Mesenchymal stem cell (in vitro differentiated cells and primary cell): Measurements from ENCODE around the gene RPH3AL.

Experiments used
- DNase-seq: peaks from one replicate; pipeline ENCODE4 v3.0.0-alpha.2; 2013
- H2AFZ ChIP-seq: one replicate; pipeline ENCODE4 v1.6.1; 2013; ENCODE audit warnings: low read depth, mild to moderate bottlenecking, control low read depth, inconsistent platforms, low read length, moderate library complexity
- H2AK5ac ChIP-seq: 2 replicates; pipeline ENCODE4 v1.6.1; 2013; ENCODE audit warnings: low read length, moderate library complexity, mild to moderate bottlenecking, inconsistent platforms; ENCODE audit not compliant: severe bottlenecking
- H2BK120ac ChIP-seq: one replicate; pipeline ENCODE4 v1.6.1; 2013; ENCODE audit warnings: low read depth, mild to moderate bottlenecking, inconsistent platforms, low read length, moderate library complexity
- H2BK12ac ChIP-seq, 2 experiments: one replicate each; pipeline ENCODE4 v1.6.1; 2013; ENCODE audit warnings: inconsistent platforms in 2 of 2, low read length in 2 of 2, mild to moderate bottlenecking in 2 of 2, moderate library complexity in 2 of 2, control low read depth in 1 of 2
- H2BK15ac ChIP-seq: one replicate; pipeline ENCODE4 v1.6.1; 2013; ENCODE audit warnings: mild to moderate bottlenecking, low read depth, inconsistent platforms; ENCODE audit not compliant: poor library complexity, severe bottlenecking
- H2BK5ac ChIP-seq: 2 replicates; pipeline ENCODE4 v1.6.1; 2013; ENCODE audit warnings: low read depth, mild to moderate bottlenecking, low read length, control low read depth, inconsistent platforms; ENCODE audit not compliant: poor library complexity, severe bottlenecking
- H3K14ac ChIP-seq, 2 experiments: one replicate each; pipeline ENCODE4 v1.6.1; 2013; ENCODE audit warnings: inconsistent platforms in 2 of 2, low read length in 2 of 2, control low read depth in 1 of 2, mild to moderate bottlenecking in 1 of 2, moderate library complexity in 1 of 2
- H3K18ac ChIP-seq, 2 experiments: one replicate each; pipeline ENCODE4 v1.6.1; 2013; ENCODE audit warnings: inconsistent platforms in 2 of 2, low read length in 2 of 2, control low read depth in 1 of 2, low read depth in 1 of 2, mild to moderate bottlenecking in 1 of 2
- H3K23ac ChIP-seq, 2 experiments: one replicate each; pipeline ENCODE4 v1.6.1; 2013; ENCODE audit warnings: inconsistent platforms in 2 of 2, low read length in 2 of 2, mild to moderate bottlenecking in 2 of 2, moderate library complexity in 2 of 2, control low read depth in 1 of 2
- H3K27ac ChIP-seq: 2 replicates; pipeline ENCODE4 v1.5.1; 2013; ENCODE audit warnings: mild to moderate bottlenecking, moderate library complexity, low read length, control low read depth, inconsistent platforms; ENCODE audit not compliant: poor library complexity, severe bottlenecking
- H3K27me3 ChIP-seq, 2 experiments: 2 replicates each; pipeline versions ENCODE4 v1.6.1 to v1.7.0; 2013; ENCODE audit warnings: low read length in 2 of 2, mild to moderate bottlenecking in 2 of 2, moderate library complexity in 2 of 2, control low read depth in 1 of 2, inconsistent platforms in 1 of 2; ENCODE audit not compliant: control insufficient read depth in 1 of 2, insufficient read depth in 1 of 2
- H3K36me3 ChIP-seq, 2 experiments: 2 replicates each; pipeline versions ENCODE4 v1.6.1 to v1.7.0; 2013; ENCODE audit warnings: low read length in 2 of 2, control low read depth in 1 of 2, inconsistent platforms in 1 of 2, low read depth in 1 of 2, mild to moderate bottlenecking in 1 of 2; ENCODE audit not compliant: insufficient read depth in 2 of 2, control insufficient read depth in 1 of 2
- H3K4ac ChIP-seq, 2 experiments: one replicate each; pipeline ENCODE4 v1.6.1; 2013; ENCODE audit warnings: inconsistent platforms in 2 of 2, low read length in 2 of 2, mild to moderate bottlenecking in 2 of 2, moderate library complexity in 2 of 2, control low read depth in 1 of 2, low read depth in 1 of 2
- H3K4me1 ChIP-seq: 2 replicates; pipeline ENCODE4 v1.6.1; 2013; ENCODE audit warnings: low read depth, low read length, control low read depth; ENCODE audit not compliant: control insufficient read depth, insufficient read depth
- H3K4me2 ChIP-seq: 2 replicates; pipeline ENCODE4 v1.6.1; 2013; ENCODE audit warnings: low read length, mild to moderate bottlenecking, inconsistent platforms; ENCODE audit not compliant: poor library complexity, severe bottlenecking
- H3K4me3 ChIP-seq, 2 experiments: 2 replicates each; pipeline versions ENCODE4 v1.5.1 to v1.7.0; 2013; ENCODE audit warnings: low read length in 2 of 2, mild to moderate bottlenecking in 2 of 2, control low read depth in 1 of 2, low read depth in 1 of 2; ENCODE audit not compliant: insufficient read depth in 1 of 2
- H3K79me1 ChIP-seq: replicated peaks from 2 replicates; pipeline ENCODE4 v1.6.1; 2013; ENCODE audit warnings: mild to moderate bottlenecking, control low read depth, low read length, inconsistent platforms; ENCODE audit not compliant: poor library complexity, severe bottlenecking
- H3K9ac ChIP-seq: 2 replicates; pipeline ENCODE4 v1.7.0; 2013; ENCODE audit warnings: mild to moderate bottlenecking, low read length, moderate library complexity
- H3K9me3 ChIP-seq: 2 replicates; pipeline ENCODE4 v1.7.0; 2013; ENCODE audit warnings: mild to moderate bottlenecking, low read length; ENCODE audit not compliant: control insufficient read depth
- H4K8ac ChIP-seq: one replicate; pipeline ENCODE4 v1.6.1; 2013; ENCODE audit warnings: inconsistent platforms, mild to moderate bottlenecking, low read length, moderate library complexity
- H4K91ac ChIP-seq: one replicate; pipeline ENCODE4 v1.6.1; 2013; ENCODE audit warnings: mild to moderate bottlenecking, low read length, inconsistent platforms
- whole genome bisulfite sequencing: methylation state at CpG from one replicate; pipeline ENCODE4 v1.1.7; 2013; ENCODE audit warnings: mixed read lengths; 5-methylcytosine and 5-hydroxymethylcytosine counted together

RPH3AL gene

GRCh38 chr17:259341-259976, 93.1 kb downstream of the RPH3AL start:
- H4K8ac ChIP-seq: no peak overlapping the region
- peak overlapping the region in 1 of 2 experiments; percentile 28 for H3K14ac ChIP-seq
- no peak overlapping the region for H3K4me3 ChIP-seq
- no peak overlapping the region for H3K9ac ChIP-seq
- H3K27ac ChIP-seq: no peak overlapping the region
- H3K18ac ChIP-seq: no peak overlapping the region
- H2AFZ ChIP-seq: no peak overlapping the region
- no peak overlapping the region for H3K23ac ChIP-seq
- H3K36me3 ChIP-seq: peaks cover 0 to 18% of the 10 kb centered on the region in 2 experiments
- H4K91ac ChIP-seq: no peak overlapping the region
- H2BK15ac ChIP-seq: no peak overlapping the region
- H2BK5ac ChIP-seq: no peak overlapping the region
- H2AK5ac ChIP-seq: no peak overlapping the region
- no peak overlapping the region for H2BK120ac ChIP-seq
- H3K4me1 ChIP-seq: peaks cover 4% of the 10 kb centered on the region
- WGBS: 59% methylated on average over 20 of the region's 22 CpGs
- no peak overlapping the region for H3K4ac ChIP-seq
- H3K27me3 ChIP-seq: peaks cover 0 to 8% of the 10 kb centered on the region in 2 experiments
- H3K79me1 ChIP-seq: no peaks in the 10 kb centered on the region
- H3K9me3 ChIP-seq: peaks cover 3% of the 10 kb centered on the region
- no peak overlapping the region for H2BK12ac ChIP-seq
- no peak for DNase-seq
- H3K4me2 ChIP-seq: no peak overlapping the region

GRCh38 chr17:258906-259305, 93.7 kb downstream of the RPH3AL start:
- Histone ChIP-seq H3K27me3 (peaks cover 0 to 8% of the 10 kb centered on the region in 2 experiments), H2BK120ac (no peak overlapping the region), H3K4me3 (no peak overlapping the region), H3K14ac (peak overlapping the region in 1 of 2 experiments; percentile 28), H2AK5ac (no peak overlapping the region), H3K4me1 (peaks cover 4% of the 10 kb centered on the region), H3K9me3 (peaks cover 3% of the 10 kb centered on the region), H3K27ac (no peak overlapping the region), H3K36me3 (peaks cover 0 to 13% of the 10 kb centered on the region in 2 experiments), H3K4ac (no peak overlapping the region), H3K4me2 (no peak overlapping the region), H2BK5ac (no peak overlapping the region), H2AFZ (no peak overlapping the region), H3K79me1 (no peaks in the 10 kb centered on the region), H2BK15ac (no peak overlapping the region), H4K8ac (peak overlapping the region; percentile 42), H4K91ac (no peak overlapping the region), H3K23ac (no peak overlapping the region), H3K18ac (no peak overlapping the region), H2BK12ac (no peak overlapping the region), H3K9ac (no peak overlapping the region)
- 95% methylated on average over 12 of the region's 12 CpGs for WGBS
- no peak for DNase-seq

GRCh38 chr17:258045-258734, 94.4 kb downstream of the RPH3AL start:
- Histone ChIP-seq H3K23ac (no peak overlapping the region), H3K4me3 (no peak overlapping the region), H3K14ac (no peak overlapping the region), H3K36me3 (peaks cover 0 to 6% of the 10 kb centered on the region in 2 experiments), H3K9me3 (peaks cover 3% of the 10 kb centered on the region), H4K91ac (no peak overlapping the region), H2AK5ac (no peak overlapping the region), H2BK5ac (no peak overlapping the region), H3K4ac (no peak overlapping the region), H3K9ac (no peak overlapping the region), H2BK120ac (no peak overlapping the region), H2AFZ (no peak overlapping the region), H3K4me1 (peaks cover 4% of the 10 kb centered on the region), H2BK15ac (no peak overlapping the region), H3K27me3 (peaks cover 0 to 8% of the 10 kb centered on the region in 2 experiments), H3K79me1 (no peaks in the 10 kb centered on the region), H3K27ac (no peak overlapping the region), H3K18ac (no peak overlapping the region), H4K8ac (no peak overlapping the region), H2BK12ac (no peak overlapping the region), H3K4me2 (no peak overlapping the region)
- 89% methylated on average over 21 of the region's 23 CpGs for WGBS
- no peak for DNase-seq

GRCh38 chr17:253091-253846, 99.3 kb downstream of the RPH3AL start:
- Histone ChIP-seq H3K4me3 (no peak overlapping the region), H2BK12ac (no peak overlapping the region), H4K8ac (no peak overlapping the region), H3K4me2 (no peak overlapping the region), H3K27me3 (no peaks in the 10 kb centered on the region), H2BK120ac (no peak overlapping the region), H3K4me1 (no peaks in the 10 kb centered on the region), H3K79me1 (no peaks in the 10 kb centered on the region), H3K36me3 (peaks cover 0 to 5% of the 10 kb centered on the region in 2 experiments), H2BK15ac (no peak overlapping the region), H3K9ac (no peak overlapping the region), H2BK5ac (no peak overlapping the region), H4K91ac (no peak overlapping the region), H2AK5ac (no peak overlapping the region), H3K23ac (no peak overlapping the region), H3K14ac (peak overlapping the region in 1 of 2 experiments; percentile 11), H3K9me3 (no peaks in the 10 kb centered on the region), H3K18ac (no peak overlapping the region), H3K4ac (no peak overlapping the region), H3K27ac (no peak overlapping the region), H2AFZ (no peak overlapping the region)
- no peak for DNase-seq
- WGBS: 83% methylated on average over 15 of the region's 29 CpGs
